Thymus (tissue), 11 donors: Measurements from ENCODE around the gene OMD. TPM values are rescaled to one million over a fixed set of nuclear protein-coding genes. Genes with fewer than 3 reads are reported as not detected.
"Not testable (repeated sequence)": the region's sequence is repeated elsewhere in the genome, so short reads cannot be mapped to it uniquely, and the experiment has no call there.

Experiments used
- DNase-seq, 9 donors: peaks; one replicate each; pipeline ENCODE4 v3.0.0-alpha.2; 2013; ENCODE audit warnings: low spot score in 9 of 9, low read depth in 6 of 9, missing footprints in 1 of 9
- H3K27ac ChIP-seq, 2 donors: one replicate each; pipeline ENCODE4 v1.5.1; 2013; ENCODE audit warnings: control low read depth in 1 of 2, low read depth in 1 of 2, low read length in 1 of 2, mild to moderate bottlenecking in 1 of 2, moderate library complexity in 1 of 2
- H3K27me3 ChIP-seq, 2 donors: one replicate each; pipeline ENCODE4 v1.5.1; 2013; ENCODE audit warnings: low read length in 1 of 2; ENCODE audit not compliant: control insufficient read depth in 2 of 2, insufficient read depth in 1 of 2
- H3K36me3 ChIP-seq, 2 donors: one replicate each; pipeline ENCODE4 v1.5.1; 2013; ENCODE audit warnings: low read length in 1 of 2, mild to moderate bottlenecking in 1 of 2, moderate library complexity in 1 of 2; ENCODE audit not compliant: control insufficient read depth in 2 of 2, insufficient read depth in 2 of 2
- H3K4me1 ChIP-seq, 2 donors: one replicate each; pipeline ENCODE4 v1.5.1; 2013; ENCODE audit warnings: low read length in 2 of 2; ENCODE audit not compliant: control insufficient read depth in 2 of 2, insufficient read depth in 2 of 2
- H3K4me3 ChIP-seq, 2 donors: one replicate each; pipeline ENCODE4 v1.5.1; 2013; ENCODE audit warnings: low read length in 2 of 2, control low read depth in 1 of 2, mild to moderate bottlenecking in 1 of 2
- H3K9me3 ChIP-seq, 2 donors: one replicate each; pipeline ENCODE4 v1.5.1; 2013; ENCODE audit warnings: low read length in 1 of 2, mild to moderate bottlenecking in 1 of 2; ENCODE audit not compliant: control insufficient read depth in 2 of 2, insufficient read depth in 1 of 2
- WGBS: extraction: QIAGEN DNeasy Blood & Tissue Kit; methylation state at CpG from one replicate; pipeline ENCODE4 v1.1.7; 2013; 5-methylcytosine and 5-hydroxymethylcytosine counted together
- polyA plus RNA-seq: library from polyadenylated mRNA; stranded (reverse); fragments of 200-250 nt; gene quantifications from one replicate; pipeline ENCODE4 v1.2.3, GENCODE V29; 2013
- total RNA-seq: library from RNA; stranded (reverse); fragments of 120-200 nt; gene quantifications from one replicate; pipeline ENCODE4 v1.2.4, GENCODE V29; 2013
- donor health status: healthy.

OMD gene
- total and polyA plus RNA-seq, 2 donors, result 0.61 to 1.3 TPM

DNA sequence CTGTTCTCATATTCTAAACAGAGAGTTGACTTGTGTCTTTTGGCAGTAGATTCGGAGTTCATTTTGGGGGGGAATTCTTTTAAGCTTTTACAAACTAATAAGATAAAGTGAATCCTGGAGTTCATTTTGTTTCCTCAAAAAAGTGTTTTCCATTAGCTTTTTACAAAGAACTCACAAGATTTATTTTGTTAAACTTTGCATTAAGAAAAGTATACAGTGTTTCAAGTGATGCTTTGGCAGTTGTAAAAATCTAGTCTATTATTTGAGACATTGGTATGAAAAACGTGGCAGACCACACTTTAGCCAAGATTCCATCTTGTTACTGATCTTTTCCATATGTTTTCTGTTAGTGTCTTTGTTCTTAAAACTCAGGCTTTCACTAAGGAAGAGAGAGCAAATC is 1.2 kb upstream of the OMD start:
- no peak overlapping the region for H3K27ac ChIP-seq

GRCh38 chr9:92423612-92424011 is 659 bp downstream of the OMD start:
- Histone ChIP-seq H3K36me3 (no peaks in the 10 kb centered on the region), H3K27ac (no peak overlapping the region), H3K27me3 (no peaks in the 10 kb centered on the region), H3K4me3 (no peak overlapping the region), H3K4me1 (peaks cover 0 to 11% of the 10 kb centered on the region in 2 donors), H3K9me3 (no peaks in the 10 kb centered on the region)
- 97% methylated on average over 2 of the region's 2 CpGs for WGBS
- no peak for DNase-seq

More for the DNA sequence above, 1.2 kb upstream of the OMD start:
- DNase-seq, result no peak
- H3K27me3 ChIP-seq, result no peaks in the 10 kb centered on the region
- H3K9me3 ChIP-seq, result no peaks in the 10 kb centered on the region
- no peaks in the 10 kb centered on the region for H3K36me3 ChIP-seq
- WGBS, result 92% methylated on average over 2 of the region's 2 CpGs
- H3K4me1 ChIP-seq, result peaks cover 0 to 11% of the 10 kb centered on the region in 2 donors
- no peak overlapping the region for H3K4me3 ChIP-seq

GRCh38 chr9:92422611-92423338 is 1.5 kb downstream of the OMD start:
- no peak for DNase-seq
- no peaks in the 10 kb centered on the region for H3K9me3 ChIP-seq
- no peaks in the 10 kb centered on the region for H3K36me3 ChIP-seq
- 99% methylated on average over 2 of the region's 2 CpGs for WGBS
- no peak overlapping the region for H3K27ac ChIP-seq
- no peak overlapping the region for H3K4me3 ChIP-seq
- peaks cover 0 to 11% of the 10 kb centered on the region in 2 donors for H3K4me1 ChIP-seq
- H3K27me3 ChIP-seq, result no peaks in the 10 kb centered on the region

- DNase-seq, result no peak
- 26% methylated on average over 1 of the region's 1 CpG for WGBS
- no peaks in the 10 kb centered on the region for H3K4me1 ChIP-seq
These were observed 9.7 kb downstream of the OMD start for GRCh38 chr9:92414566-92414965.

DNA sequence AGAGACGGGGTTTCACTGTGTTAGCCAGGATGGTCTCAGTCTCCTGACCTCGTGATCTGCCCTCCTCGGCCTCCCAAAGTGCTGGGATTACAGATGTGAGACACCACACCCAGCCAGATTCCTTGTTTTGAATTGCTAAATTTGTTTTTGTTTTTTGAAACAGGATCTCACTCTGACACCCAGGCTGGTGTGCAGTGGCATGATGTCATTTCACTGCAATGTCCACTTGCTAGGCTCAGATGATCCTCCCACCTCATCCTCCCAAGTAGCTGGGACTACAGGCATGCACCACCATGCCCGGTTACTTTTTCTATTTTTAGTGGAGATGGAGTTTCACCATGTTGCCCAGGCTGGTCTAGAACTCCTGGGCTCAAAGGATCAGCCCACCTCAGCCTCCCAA is 13.1 kb downstream of the OMD start:
- H3K4me1 ChIP-seq, result peaks cover 5 to 14% of the 10 kb centered on the region in 2 donors
- H3K27ac ChIP-seq, H3K36me3 ChIP-seq, H3K27me3 ChIP-seq, H3K9me3 ChIP-seq, H3K4me3 ChIP-seq, DNase-seq: not testable (repeated sequence)
- over 99% methylated on average over 4 of the region's 4 CpGs for WGBS

More at GRCh38 chr9:92414566-92414965, 9.7 kb downstream of the OMD start:
- Histone ChIP-seq H3K27ac (no peak overlapping the region), H3K27me3 (no peaks in the 10 kb centered on the region), H3K36me3 (no peaks in the 10 kb centered on the region), H3K4me3 (no peak overlapping the region), H3K9me3 (no peaks in the 10 kb centered on the region)

- no peaks in the 10 kb centered on the region for H3K9me3 ChIP-seq
- H3K27ac ChIP-seq, result no peak overlapping the region
- H3K36me3 ChIP-seq, result no peaks in the 10 kb centered on the region
- H3K27me3 ChIP-seq, result no peaks in the 10 kb centered on the region
- no peak for DNase-seq
- H3K4me3 ChIP-seq, result no peak overlapping the region
- 97% methylated on average over 2 of the region's 2 CpGs for WGBS
- H3K4me1 ChIP-seq, result peaks cover 11 to 20% of the 10 kb centered on the region in 2 donors
These were observed 15.4 kb downstream of the OMD start for GRCh38 chr9:92408747-92409478.

- WGBS, result 94% methylated on average over 2 of the region's 2 CpGs
- no peak overlapping the region for H3K4me3 ChIP-seq
These were observed 16.5 kb downstream of the OMD start for GRCh38 chr9:92407818-92408217.

GRCh38 chr9:92406477-92406876 is 17.8 kb downstream of the OMD start:
- DNase-seq, result peak; percentile 44 to 88 (median 67)
- 23% methylated on average over 3 of the region's 3 CpGs for WGBS

More at GRCh38 chr9:92407818-92408217, 16.5 kb downstream of the OMD start:
- Histone ChIP-seq H3K27me3 (no peaks in the 10 kb centered on the region), H3K27ac (no peak overlapping the region), H3K9me3 (no peaks in the 10 kb centered on the region), H3K4me1 (peaks cover 11 to 20% of the 10 kb centered on the region in 2 donors), H3K36me3 (no peaks in the 10 kb centered on the region)
- DNase-seq, result no peak

DNA sequence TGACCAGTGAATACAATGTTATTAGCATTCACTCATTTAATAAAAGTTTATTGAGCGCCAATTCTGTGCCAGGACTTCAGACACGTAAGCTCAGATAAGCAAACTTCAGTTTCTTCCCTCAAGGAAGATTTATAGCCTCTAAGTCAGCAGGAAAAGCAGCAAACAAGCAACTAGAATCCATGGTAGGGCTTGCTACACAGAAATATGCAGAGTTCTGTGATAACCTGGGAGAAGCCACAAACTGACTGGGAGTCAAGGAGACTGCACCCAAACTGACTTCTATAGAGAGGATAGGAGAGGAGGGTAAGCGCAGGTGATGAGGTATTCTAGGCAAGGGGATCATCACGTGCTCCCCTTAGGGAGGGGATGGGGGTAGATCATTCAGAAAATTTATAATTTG is 18.5 kb downstream of the OMD start:
- Histone ChIP-seq H3K36me3 (no peaks in the 10 kb centered on the region), H3K4me1 (peaks cover 11 to 20% of the 10 kb centered on the region in 2 donors), H3K4me3 (peak overlapping the region in 1 of 2 donors; percentile 28), H3K27ac (peak overlapping the region; percentile 15 to 88), H3K27me3 (no peaks in the 10 kb centered on the region), H3K9me3 (no peaks in the 10 kb centered on the region)
- DNase-seq, result peak in 2 of 9 donors; percentile 11 to 33
- 87% methylated on average over 4 of the region's 4 CpGs for WGBS

More at GRCh38 chr9:92406477-92406876, 17.8 kb downstream of the OMD start:
- Histone ChIP-seq H3K27me3 (no peaks in the 10 kb centered on the region), H3K27ac (peak overlapping the region; percentile 72 to 88), H3K36me3 (no peaks in the 10 kb centered on the region), H3K4me1 (peaks cover 11 to 20% of the 10 kb centered on the region in 2 donors), H3K4me3 (peak overlapping the region; percentile 28), H3K9me3 (no peaks in the 10 kb centered on the region)
